ENCODE measurements around the gene C2orf49.
"Not testable (repeated sequence)": the region's sequence is repeated elsewhere in the genome, so short reads cannot be mapped to it uniquely, and the experiment has no call there.

C2orf49 gene

GRCh38 chr2:105320651-105321215 is 16.6 kb upstream of the C2orf49 start:
- DNase-seq (ENCODE audit: low read depth in 3 of 3, low spot score in 1 of 3) = no peak

- no peak for DNase-seq (ENCODE audit: low read depth in 3 of 3, low spot score in 1 of 3)
Measured at GRCh38 chr2:105321875-105322646, 15.3 kb upstream of the C2orf49 start.

GRCh38 chr2:105323111-105323510 is 14.2 kb upstream of the C2orf49 start:
- DNase-seq (ENCODE audit: low read depth in 3 of 3, low spot score in 1 of 3) = no peak

- DNase-seq (ENCODE audit: low read depth in 3 of 3, low spot score in 1 of 3) = no peak
Measured at GRCh38 chr2:105324101-105324500, 13.2 kb upstream of the C2orf49 start.

- no peak for DNase-seq (ENCODE audit: low read depth in 3 of 3, low spot score in 1 of 3)
Measured at GRCh38 chr2:105324732-105325131, 12.6 kb upstream of the C2orf49 start.

- DNase-seq (ENCODE audit: low read depth in 3 of 3, low spot score in 1 of 3) = no peak
Measured at GRCh38 chr2:105325389-105325963, 11.9 kb upstream of the C2orf49 start.

- DNase-seq (ENCODE audit: low read depth in 3 of 3, low spot score in 1 of 3) = not testable (repeated sequence)
Measured at GRCh38 chr2:105327271-105327670, 10.1 kb upstream of the C2orf49 start.

- no peak for DNase-seq (ENCODE audit: low read depth in 3 of 3, low spot score in 1 of 3)
Measured at GRCh38 chr2:105327690-105328089, 9.7 kb upstream of the C2orf49 start.

- no peak for DNase-seq (ENCODE audit: low read depth in 3 of 3, low spot score in 1 of 3)
Measured at GRCh38 chr2:105328281-105329196, 8.8 kb upstream of the C2orf49 start.

GRCh38 chr2:105329197-105329554 is 8.2 kb upstream of the C2orf49 start:
- peak in 1 of 3 donors; percentile 34 for DNase-seq (ENCODE audit: low read depth in 3 of 3, low spot score in 1 of 3)

GRCh38 chr2:105329561-105330495 is 7.5 kb upstream of the C2orf49 start, which contains the start of gene TGFBRAP1:
TGFBRAP1 (minus strand) TSS chr2:105329735; CDS start chr2:105308301, 21,434 bp downstream.
- peak in 2 of 3 donors; percentile 9 to 41 for DNase-seq (ENCODE audit: low read depth in 3 of 3, low spot score in 1 of 3)

- DNase-seq (ENCODE audit: low read depth in 3 of 3, low spot score in 1 of 3) = no peak
Measured at GRCh38 chr2:105330681-105331375, 6.5 kb upstream of the C2orf49 start.

- no peak for DNase-seq (ENCODE audit: low read depth in 3 of 3, low spot score in 1 of 3)
Measured at GRCh38 chr2:105334211-105334610, 3.1 kb upstream of the C2orf49 start.

- DNase-seq (ENCODE audit: low read depth in 3 of 3, low spot score in 1 of 3) = no peak
Measured at GRCh38 chr2:105335469-105335868, 1.9 kb upstream of the C2orf49 start.

GRCh38 chr2:105336786-105337121 is 586 bp upstream of the C2orf49 start:
- no peak for DNase-seq (ENCODE audit: low read depth in 3 of 3, low spot score in 1 of 3)

- DNase-seq (ENCODE audit: low read depth in 3 of 3, low spot score in 1 of 3) = no peak
Measured at GRCh38 chr2:105338020-105338385, 663 bp downstream of the C2orf49 start.

GRCh38 chr2:105339414-105339813 is 2.1 kb downstream of the C2orf49 start:
- DNase-seq (ENCODE audit: low read depth in 3 of 3, low spot score in 1 of 3) = no peak

- DNase-seq (ENCODE audit: low read depth in 3 of 3, low spot score in 1 of 3) = no peak
Measured at GRCh38 chr2:105344704-105345345, 7.5 kb downstream of the C2orf49 start.

- DNase-seq (ENCODE audit: low read depth in 3 of 3, low spot score in 1 of 3) = no peak
Measured at GRCh38 chr2:105357122-105357521, 19.8 kb downstream of the C2orf49 start.
